ENCODE measurements around the gene NSFL1C.

Gene NSFL1C

DNA sequence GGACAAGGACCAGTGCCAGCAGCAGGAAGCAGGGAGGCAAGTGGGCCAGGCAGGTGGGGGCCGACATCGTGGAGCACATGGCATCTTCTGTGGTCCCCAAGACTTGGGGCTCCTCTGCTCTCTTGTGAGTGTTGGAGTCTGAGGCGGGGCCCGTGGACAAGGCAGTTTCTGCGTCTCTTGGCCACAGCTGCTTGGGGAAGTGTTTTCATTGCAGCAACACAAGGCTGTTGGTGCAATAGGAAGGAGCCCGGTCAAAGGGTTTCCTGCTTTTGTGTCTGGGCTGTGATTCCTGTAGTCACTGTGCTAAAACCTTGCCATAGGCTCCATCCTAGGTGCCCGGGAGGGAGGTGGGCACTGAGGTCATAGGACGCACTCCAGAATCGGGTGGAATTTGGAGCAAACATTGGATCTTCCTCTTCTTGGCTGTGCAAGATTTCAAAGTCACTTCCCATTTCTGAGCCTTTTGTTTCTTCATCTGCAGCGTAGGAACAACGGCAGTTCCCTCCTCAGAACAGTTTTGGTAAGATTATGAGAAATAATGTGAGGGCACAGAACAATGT, 24.7 kb upstream of the NSFL1C start, which contains the start of gene SIRPB2:
Gene SIRPB2 (minus strand): TSS at position 140 of the 560 bp plus-strand sequence. CDS start 61 bp downstream, at position 79.
- no peak within 1 kb of the TSS for H3K4me2 ChIP-seq (ENCODE audit: low read depth, low read length, poor library complexity, severe bottlenecking)
- no peak within 1 kb of the TSS for H3K4me3 ChIP-seq (ENCODE audit: insufficient read depth, low read length, poor library complexity, severe bottlenecking)
- no peaks in the 10 kb centered on the region for H3K9me2 ChIP-seq (replicated peaks; ENCODE audit: insufficient read depth, low read length)
- H3K36me3 ChIP-seq (ENCODE audit: low read length) = no peaks in the 10 kb centered on the region
- H2AFZ ChIP-seq (ENCODE audit: low read depth, low read length, severe bottlenecking) = no peak within 1 kb of the TSS
- no peaks in the 10 kb centered on the region for H3K79me2 ChIP-seq (ENCODE audit: insufficient read depth, low read length)
- H4K20me1 ChIP-seq (ENCODE audit: low read depth, low read length) = no peaks in the 10 kb centered on the region
- H3K9me3 ChIP-seq (ENCODE audit: insufficient read depth, low read length) = no peaks in the 10 kb centered on the region
- H3K27ac ChIP-seq (ENCODE audit: low read depth, low read length) = no peak within 1 kb of the TSS
- H3K27me3 ChIP-seq (ENCODE audit: low read length) = no peaks in the 10 kb centered on the region
- TF ChIP-seq EZH2phosphoT487 (conservative IDR thresholded peaks at IDR 0.05; ENCODE audit: low read length) = no peak
- TF ChIP-seq CTCF (IDR thresholded peaks at IDR 0.05; ENCODE audit: insufficient read depth, low read length, poor library complexity, severe bottlenecking) = no peak
- no peaks in the 10 kb centered on the region for H3F3A ChIP-seq (ENCODE audit: insufficient read depth)
- no peak within 1 kb of the TSS for H3K9ac ChIP-seq (ENCODE audit: low read length)

DNA sequence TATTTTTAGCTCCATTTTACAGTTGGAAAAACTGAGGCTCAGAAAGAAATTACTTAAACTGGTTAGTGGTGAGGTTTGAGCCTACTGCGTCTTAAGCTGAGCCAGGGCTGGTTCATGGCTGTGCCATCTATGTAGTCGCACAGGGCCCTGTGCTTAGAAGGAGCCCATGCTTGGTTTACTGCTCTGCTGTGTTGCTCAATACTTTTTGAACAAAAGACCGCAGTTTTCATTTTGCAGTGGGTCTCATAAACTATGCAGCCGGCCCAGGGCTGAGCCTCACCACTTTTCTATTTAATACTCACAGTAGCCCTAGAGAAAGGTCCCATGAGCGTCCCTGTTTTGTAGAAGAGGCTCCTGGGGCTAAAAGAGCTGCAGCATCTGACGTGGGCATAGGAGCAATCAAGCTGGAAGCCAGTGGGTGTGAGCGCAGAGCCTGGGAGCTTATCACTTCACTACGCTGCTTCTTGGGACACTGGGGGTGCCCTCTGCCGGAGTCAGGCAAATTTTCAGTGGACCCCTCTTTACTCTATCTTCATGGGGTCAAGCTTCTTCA, 24.1 kb upstream of the NSFL1C start:
- Histone ChIP-seq H3F3A (ENCODE audit: insufficient read depth) (no peaks in the 10 kb centered on the region), H3K4me2 (ENCODE audit: low read depth, low read length, poor library complexity, severe bottlenecking) (no peak overlapping the region), H3K27me3 (ENCODE audit: low read length) (no peaks in the 10 kb centered on the region)

GRCh38 chr20:1489764-1490436, 23.3 kb upstream of the NSFL1C start:
- Histone ChIP-seq H3F3A (ENCODE audit: insufficient read depth) (no peaks in the 10 kb centered on the region), H3K9ac (ENCODE audit: low read length) (no peak overlapping the region), H3K79me2 (ENCODE audit: insufficient read depth, low read length) (no peaks in the 10 kb centered on the region), H3K9me3 (ENCODE audit: insufficient read depth, low read length) (no peaks in the 10 kb centered on the region), H3K9me2 (replicated peaks; ENCODE audit: insufficient read depth, low read length) (no peaks in the 10 kb centered on the region), H3K27me3 (ENCODE audit: low read length) (no peaks in the 10 kb centered on the region), H3K36me3 (ENCODE audit: low read length) (no peaks in the 10 kb centered on the region), H4K20me1 (ENCODE audit: low read depth, low read length) (no peaks in the 10 kb centered on the region), H3K4me3 (ENCODE audit: insufficient read depth, low read length, poor library complexity, severe bottlenecking) (no peak overlapping the region), H2AFZ (ENCODE audit: low read depth, low read length, severe bottlenecking) (no peak overlapping the region), H3K4me2 (ENCODE audit: low read depth, low read length, poor library complexity, severe bottlenecking) (no peak overlapping the region), H3K27ac (ENCODE audit: low read depth, low read length) (no peak overlapping the region)
- TF ChIP-seq CTCF (IDR thresholded peaks at IDR 0.05; ENCODE audit: insufficient read depth, low read length, poor library complexity, severe bottlenecking) = no peak
- TF ChIP-seq EZH2phosphoT487 (conservative IDR thresholded peaks at IDR 0.05; ENCODE audit: low read length) = no peak

More for the DNA sequence above, 24.1 kb upstream of the NSFL1C start:
- Histone ChIP-seq H3K36me3 (ENCODE audit: low read length) (no peaks in the 10 kb centered on the region), H3K79me2 (ENCODE audit: insufficient read depth, low read length) (no peaks in the 10 kb centered on the region), H2AFZ (ENCODE audit: low read depth, low read length, severe bottlenecking) (no peak overlapping the region), H3K9me2 (replicated peaks; ENCODE audit: insufficient read depth, low read length) (no peaks in the 10 kb centered on the region), H3K9me3 (ENCODE audit: insufficient read depth, low read length) (no peaks in the 10 kb centered on the region), H3K27ac (ENCODE audit: low read depth, low read length) (no peak overlapping the region), H3K9ac (ENCODE audit: low read length) (no peak overlapping the region), H3K4me3 (ENCODE audit: insufficient read depth, low read length, poor library complexity, severe bottlenecking) (no peak overlapping the region), H4K20me1 (ENCODE audit: low read depth, low read length) (no peaks in the 10 kb centered on the region)
- TF ChIP-seq CTCF (IDR thresholded peaks at IDR 0.05; ENCODE audit: insufficient read depth, low read length, poor library complexity, severe bottlenecking) (no peak), EZH2phosphoT487 (conservative IDR thresholded peaks at IDR 0.05; ENCODE audit: low read length) (no peak)

All from SU-DHL-6 (cell line).